GM23248 (cell line): Measurements from ENCODE around the gene ZNF286A. TPM values are rescaled to one million over a fixed set of nuclear protein-coding genes. Genes with fewer than 3 reads are reported as not detected.

Experiments used
- DNase-seq: peaks from one replicate; pipeline ENCODE4 v3.0.0-alpha.2; 2015
- H2AFZ ChIP-seq: fragments of 200-600 bp; sonication (generic); 2 replicates; pipeline ENCODE4 v1.6.1; 2016; ENCODE audit warnings: antibody characterized with exemption
- H3F3A ChIP-seq: fragments of 200-600 bp; sonication (generic); 2 replicates; pipeline ENCODE4 v1.6.1; 2016; ENCODE audit warnings: mild to moderate bottlenecking, antibody characterized with exemption, mixed run types; ENCODE audit not compliant: insufficient read depth
- H3K27ac ChIP-seq: fragments of 200-600 bp; sonication (generic); 2 replicates; pipeline ENCODE4 v1.5.1; 2016; ENCODE audit warnings: mild to moderate bottlenecking
- H3K27me3 ChIP-seq: fragments of 200-600 bp; sonication (generic); replicated peaks from 2 replicates; pipeline ENCODE4 v1.6.1; 2016; ENCODE audit warnings: mild to moderate bottlenecking; ENCODE audit not compliant: insufficient read depth
- H3K36me3 ChIP-seq: fragments of 200-600 bp; sonication (generic); 2 replicates; pipeline ENCODE4 v1.6.1; 2016; ENCODE audit warnings: low read depth, mild to moderate bottlenecking
- H3K4me1 ChIP-seq: fragments of 200-600 bp; sonication (generic); 2 replicates; pipeline ENCODE4 v1.6.1; 2016; ENCODE audit warnings: mild to moderate bottlenecking; ENCODE audit not compliant: insufficient read depth
- H3K4me2 ChIP-seq: fragments of 200-600 bp; sonication (generic); one replicate; pipeline ENCODE4 v1.6.1; 2016; ENCODE audit warnings: mild to moderate bottlenecking; ENCODE audit not compliant: unreplicated experiment
- H3K4me3 ChIP-seq: fragments of 200-600 bp; sonication (generic); 2 replicates; pipeline ENCODE4 v1.5.1; 2016; ENCODE audit warnings: mild to moderate bottlenecking
- H3K79me2 ChIP-seq: fragments of 200-600 bp; sonication (generic); 2 replicates; pipeline ENCODE4 v1.6.1; 2016; ENCODE audit warnings: mild to moderate bottlenecking; ENCODE audit not compliant: insufficient read depth
- H3K9ac ChIP-seq: fragments of 200-600 bp; sonication (generic); 2 replicates; pipeline ENCODE4 v1.6.1; 2016; ENCODE audit warnings: mild to moderate bottlenecking
- H3K9me2 ChIP-seq: fragments of 200-600 bp; sonication (generic); 2 replicates; pipeline ENCODE4 v1.6.1; 2016; ENCODE audit warnings: mixed run types, mild to moderate bottlenecking, moderate library complexity; ENCODE audit not compliant: insufficient read depth
- H3K9me3 ChIP-seq: fragments of 200-600 bp; sonication (generic); one replicate; pipeline ENCODE4 v1.6.1; 2017; ENCODE audit warnings: low read depth
- H4K20me1 ChIP-seq: fragments of 200-600 bp; sonication (generic); 2 replicates; pipeline ENCODE4 v1.6.0; 2016; ENCODE audit not compliant: insufficient read depth
- EZH2 ChIP-seq: fragments of 200-600 bp; sonication (generic); IDR thresholded peaks from 2 replicates; pipeline ENCODE4 v1.6.1; 2018; ENCODE audit warnings: antibody characterized with exemption, mild to moderate bottlenecking; ENCODE audit not compliant: insufficient read depth, poor library complexity, severe bottlenecking
- EZH2phosphoT487 ChIP-seq: fragments of 200-600 bp; sonication (generic); IDR thresholded peaks from 2 replicates; pipeline ENCODE4 v1.6.1; 2018; ENCODE audit warnings: antibody characterized with exemption, moderate library complexity, mild to moderate bottlenecking, low read depth; ENCODE audit not compliant: insufficient read depth
- WGBS, 2 experiments: methylation state at CpG; one replicate each; pipeline ENCODE4 v1.1.6; 2015 to 2017; ENCODE audit warnings: low lambda C conversion rate in 2 of 2, low coverage in 1 of 2; ENCODE audit errors: missing lambda C conversion rate in 2 of 2; 5-methylcytosine and 5-hydroxymethylcytosine counted together
- in situ Hi-C: fragments of 300-500 bp; cut with MboI; formaldehyde crosslinking; loops from 2 replicates; pipeline ENCODE4 v1.15.0; 2020
- polyA plus RNA-seq: library from polyadenylated mRNA; unstranded; fragments of >200 nt; fragmentation: Nextera tagmentation; extraction: Ambion mirVana; gene quantifications from 2 replicates; pipeline ENCODE4 v1.2.1, GENCODE V29; 2016
- total RNA-seq: library from RNA; depleted of rRNA; stranded (reverse); fragments of >200 nt; shearing (Covaris generic); gene quantifications from 2 replicates; pipeline ENCODE4 v1.2.3, GENCODE V29; 2014

The ZNF286A gene
- total and polyA plus RNA-seq, 2 experiments from 2014 or later, result 11.7 to 13.6 TPM

GRCh38 chr17:15659236-15659635, 40.3 kb upstream of the ZNF286A start:
- no peak overlapping the region for H3K27ac ChIP-seq
- DNase-seq, result no peak
- no peaks in the 10 kb centered on the region for H4K20me1 ChIP-seq
- H3K9me3 ChIP-seq, result no peaks in the 10 kb centered on the region
- H3K9me2 ChIP-seq, result no peaks in the 10 kb centered on the region
- 0 out of 2 replicates have a peak, but pooled peaks cover 5% of the 10 kb centered on the region for H3K4me1 ChIP-seq
- no peak overlapping the region for H3K9ac ChIP-seq
- no peak for TF ChIP-seq EZH2phosphoT487
- no peak for TF ChIP-seq EZH2
- H3K4me2 ChIP-seq, result no peak overlapping the region
- H3K36me3 ChIP-seq, result no peaks in the 10 kb centered on the region
- no peak overlapping the region for H2AFZ ChIP-seq
- no peak overlapping the region for H3K4me3 ChIP-seq
- H3K27me3 ChIP-seq, result no peaks in the 10 kb centered on the region
- WGBS, 2 experiments, result 95 to 99% methylated on average over 6 of the region's 6 CpGs
- no peaks in the 10 kb centered on the region for H3K79me2 ChIP-seq
- in situ Hi-C loops, result no loop called here
- H3F3A ChIP-seq, result no peaks in the 10 kb centered on the region

GRCh38 chr17:15659663-15660062, 39.9 kb upstream of the ZNF286A start:
- no peak for TF ChIP-seq EZH2phosphoT487
- Histone ChIP-seq H3K9me2 (no peaks in the 10 kb centered on the region), H3K9me3 (no peaks in the 10 kb centered on the region), H3K9ac (no peak overlapping the region), H3K36me3 (no peaks in the 10 kb centered on the region), H3K27me3 (no peaks in the 10 kb centered on the region), H3K79me2 (no peaks in the 10 kb centered on the region), H2AFZ (no peak overlapping the region), H3F3A (no peaks in the 10 kb centered on the region), H3K4me2 (no peak overlapping the region), H3K4me1 (0 out of 2 replicates have a peak, but pooled peaks cover 5% of the 10 kb centered on the region), H4K20me1 (no peaks in the 10 kb centered on the region), H3K4me3 (no peak overlapping the region), H3K27ac (no peak overlapping the region)
- in situ Hi-C loops, result no loop called here
- DNase-seq, result no peak
- WGBS, 2 experiments, result 85 to 90% methylated on average over 4 of the region's 4 CpGs

GRCh38 chr17:15660077-15660476, 39.5 kb upstream of the ZNF286A start:
- no peak for TF ChIP-seq EZH2phosphoT487
- TF ChIP-seq EZH2, result no peak
- Histone ChIP-seq H3K9ac (no peak overlapping the region), H4K20me1 (no peaks in the 10 kb centered on the region), H2AFZ (no peak overlapping the region), H3K9me2 (no peaks in the 10 kb centered on the region), H3K36me3 (no peaks in the 10 kb centered on the region), H3F3A (no peaks in the 10 kb centered on the region), H3K4me1 (0 out of 2 replicates have a peak, but pooled peaks cover 4% of the 10 kb centered on the region), H3K27me3 (no peaks in the 10 kb centered on the region), H3K4me3 (no peak overlapping the region), H3K9me3 (no peaks in the 10 kb centered on the region), H3K79me2 (no peaks in the 10 kb centered on the region), H3K4me2 (no peak overlapping the region), H3K27ac (no peak overlapping the region)
- in situ Hi-C loops, result no loop called here
- 62 to 64% methylated on average over 3 of the region's 3 CpGs for WGBS, 2 experiments
- no peak for DNase-seq

GRCh38 chr17:15662681-15663080, 36.9 kb upstream of the ZNF286A start:
- no peaks in the 10 kb centered on the region for H3K9me2 ChIP-seq
- H3F3A ChIP-seq, result no peaks in the 10 kb centered on the region
- H3K4me1 ChIP-seq, result no peaks in the 10 kb centered on the region
- WGBS, 2 experiments, result 88 to 90% methylated on average over 3 of the region's 3 CpGs
- H3K4me3 ChIP-seq, result no peak overlapping the region
- no peak overlapping the region for H3K9ac ChIP-seq
- no peaks in the 10 kb centered on the region for H3K27me3 ChIP-seq
- no peaks in the 10 kb centered on the region for H3K9me3 ChIP-seq
- no peaks in the 10 kb centered on the region for H3K36me3 ChIP-seq
- no peaks in the 10 kb centered on the region for H3K79me2 ChIP-seq
- no peak overlapping the region for H3K4me2 ChIP-seq
- in situ Hi-C loops, result no loop called here
- no peak for TF ChIP-seq EZH2phosphoT487
- TF ChIP-seq EZH2, result no peak
- no peaks in the 10 kb centered on the region for H4K20me1 ChIP-seq
- no peak for DNase-seq
- no peak overlapping the region for H3K27ac ChIP-seq
- H2AFZ ChIP-seq, result no peak overlapping the region

- Histone ChIP-seq H4K20me1 (no peaks in the 10 kb centered on the region), H3K27me3 (no peaks in the 10 kb centered on the region), H3K9me2 (no peaks in the 10 kb centered on the region), H3K9me3 (no peaks in the 10 kb centered on the region), H3K79me2 (no peaks in the 10 kb centered on the region), H3K4me3 (no peak overlapping the region), H3K27ac (no peak overlapping the region), H3F3A (no peaks in the 10 kb centered on the region), H3K9ac (no peak overlapping the region), H3K36me3 (no peaks in the 10 kb centered on the region), H3K4me1 (no peaks in the 10 kb centered on the region), H2AFZ (no peak overlapping the region), H3K4me2 (no peak overlapping the region)
- DNase-seq, result no peak
- no peak for TF ChIP-seq EZH2phosphoT487
- no peak for TF ChIP-seq EZH2
- in situ Hi-C loops, result no loop called here
- 96 to 98% methylated on average over 6 of the region's 6 CpGs for WGBS, 2 experiments
Observed at GRCh38 chr17:15663176-15663575, 36.4 kb upstream of the ZNF286A start.
